DND-41 (cell line): ENCODE results near the gene PPEF2.
A peak's percentile ranks its signal among the peaks of the same experiment; 100 is the strongest.
"Not testable (repeated sequence)": the region's sequence is repeated elsewhere in the genome, so short reads cannot be mapped to it uniquely, and the experiment has no call there.

Experiments used
- ATAC-seq: fragments of 200-7000 bp; cut with Tn5 transposase; 3 replicates; pipeline ENCODE4 v1.9.1; 2021; ENCODE audit warnings: low read depth; ENCODE audit not compliant: insufficient read depth
- DNase-seq: peaks from one replicate; pipeline ENCODE4 v3.0.0-alpha.2; 2020
- H2AFZ ChIP-seq: 2 replicates; pipeline ENCODE4 v1.6.0; 2012; ENCODE audit warnings: low read depth, low read length
- H3K27ac ChIP-seq: 2 replicates; pipeline ENCODE4 v1.5.1; 2012; ENCODE audit warnings: low read length, inconsistent platforms
- H3K27me3 ChIP-seq: fragments of 200-600 bp; sonication (generic); 2 replicates; pipeline ENCODE4 v1.6.0; 2012; ENCODE audit warnings: low read length, mild to moderate bottlenecking, inconsistent platforms; ENCODE audit not compliant: insufficient read depth, poor library complexity
- H3K36me3 ChIP-seq: 2 replicates; pipeline ENCODE4 v1.5.1; 2012; ENCODE audit warnings: low read length, inconsistent platforms; ENCODE audit not compliant: insufficient read depth
- H3K4me1 ChIP-seq: 2 replicates; pipeline ENCODE4 v1.5.1; 2012; ENCODE audit warnings: mild to moderate bottlenecking, low read length; ENCODE audit not compliant: insufficient read depth
- H3K4me2 ChIP-seq: 2 replicates; pipeline ENCODE4 v1.6.0; 2012; ENCODE audit warnings: mild to moderate bottlenecking, moderate library complexity, low read length, inconsistent platforms; ENCODE audit not compliant: insufficient read depth
- H3K4me3 ChIP-seq, 2 experiments: fragments of 200-600 bp in 1 of 2; shearing (Covaris generic) in 1 of 2; 2 replicates each; pipeline ENCODE4 v1.5.1; 2012 to 2016; ENCODE audit warnings: inconsistent platforms in 2 of 2, low read length in 2 of 2, mild to moderate bottlenecking in 2 of 2, low read depth in 1 of 2, moderate library complexity in 1 of 2
- H3K79me2 ChIP-seq: 2 replicates; pipeline ENCODE4 v1.6.0; 2012; ENCODE audit warnings: low read length, inconsistent platforms; ENCODE audit not compliant: insufficient read depth
- H3K9ac ChIP-seq: 2 replicates; pipeline ENCODE4 v1.6.0; 2012; ENCODE audit warnings: low read depth, mild to moderate bottlenecking, inconsistent platforms, low read length, moderate library complexity
- H3K9me3 ChIP-seq: 2 replicates; pipeline ENCODE4 v1.5.1; 2012; ENCODE audit warnings: low read length, moderate library complexity, mild to moderate bottlenecking, inconsistent platforms; ENCODE audit not compliant: insufficient read depth, severe bottlenecking
- H4K20me1 ChIP-seq: 2 replicates; pipeline ENCODE4 v1.6.0; 2012; ENCODE audit warnings: low read length; ENCODE audit not compliant: insufficient read depth
- EZH2 ChIP-seq: IDR thresholded peaks from 3 replicates; pipeline ENCODE4 v1.6.1; 2012; ENCODE audit warnings: borderline replicate concordance, low read depth, mild to moderate bottlenecking, moderate library complexity, low read length, inconsistent platforms; ENCODE audit not compliant: severe bottlenecking
- TF ChIP-seq, protein P1 (sequence below): IDR thresholded peaks from 2 replicates; pipeline ENCODE4 v1.5.1; 2012; ENCODE audit warnings: borderline replicate concordance, low read length, moderate library complexity, mild to moderate bottlenecking; ENCODE audit not compliant: poor library complexity, severe bottlenecking; ENCODE audit errors: extremely low read depth

The PPEF2 gene

DNA sequence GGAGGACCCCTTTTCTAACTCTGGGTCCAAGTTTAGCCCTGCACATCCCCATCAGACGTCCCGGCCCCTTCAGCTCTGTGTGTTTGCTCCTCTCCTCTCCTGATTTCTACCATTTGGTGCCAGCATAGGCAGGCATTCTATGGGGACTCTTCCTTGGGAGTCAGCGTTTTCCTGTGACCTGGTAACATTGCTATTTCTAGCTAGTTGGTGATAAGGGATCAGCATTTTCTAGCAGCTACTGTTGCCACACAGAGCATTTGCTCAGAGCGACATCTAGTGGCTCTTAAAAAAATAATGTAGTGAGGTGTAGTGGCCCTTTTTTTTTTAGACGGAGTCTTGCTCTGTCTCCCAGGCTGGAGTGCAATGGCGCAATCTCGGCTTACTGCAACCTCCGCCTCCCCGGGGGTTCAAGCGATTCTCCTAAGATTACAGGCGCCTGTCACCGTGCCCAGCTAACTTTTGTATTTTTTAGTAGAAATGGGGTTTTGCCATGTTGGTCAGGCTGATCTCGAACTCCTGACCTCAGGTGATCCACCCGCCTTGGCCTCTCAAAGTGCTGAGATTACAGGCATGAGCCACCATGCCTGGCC, 54.0 kb downstream of the PPEF2 start:
- not testable (repeated sequence) for H4K20me1 ChIP-seq, H3K27ac ChIP-seq, H3K79me2 ChIP-seq, H3K36me3 ChIP-seq, H3K9ac ChIP-seq, H3K4me1 ChIP-seq, H3K9me3 ChIP-seq, H3K4me2 ChIP-seq, H3K27me3 ChIP-seq, H3K4me3 ChIP-seq
- DNase-seq (peak; percentile 40), ATAC-seq (peak; percentile 95)
- 0 out of 2 replicates have a peak overlapping the region, but pooled peaks have one; percentile 34 for H2AFZ ChIP-seq
- TF ChIP-seq, protein P1, sequence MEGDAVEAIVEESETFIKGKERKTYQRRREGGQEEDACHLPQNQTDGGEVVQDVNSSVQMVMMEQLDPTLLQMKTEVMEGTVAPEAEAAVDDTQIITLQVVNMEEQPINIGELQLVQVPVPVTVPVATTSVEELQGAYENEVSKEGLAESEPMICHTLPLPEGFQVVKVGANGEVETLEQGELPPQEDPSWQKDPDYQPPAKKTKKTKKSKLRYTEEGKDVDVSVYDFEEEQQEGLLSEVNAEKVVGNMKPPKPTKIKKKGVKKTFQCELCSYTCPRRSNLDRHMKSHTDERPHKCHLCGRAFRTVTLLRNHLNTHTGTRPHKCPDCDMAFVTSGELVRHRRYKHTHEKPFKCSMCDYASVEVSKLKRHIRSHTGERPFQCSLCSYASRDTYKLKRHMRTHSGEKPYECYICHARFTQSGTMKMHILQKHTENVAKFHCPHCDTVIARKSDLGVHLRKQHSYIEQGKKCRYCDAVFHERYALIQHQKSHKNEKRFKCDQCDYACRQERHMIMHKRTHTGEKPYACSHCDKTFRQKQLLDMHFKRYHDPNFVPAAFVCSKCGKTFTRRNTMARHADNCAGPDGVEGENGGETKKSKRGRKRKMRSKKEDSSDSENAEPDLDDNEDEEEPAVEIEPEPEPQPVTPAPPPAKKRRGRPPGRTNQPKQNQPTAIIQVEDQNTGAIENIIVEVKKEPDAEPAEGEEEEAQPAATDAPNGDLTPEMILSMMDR, result peak; percentile 64

DNA sequence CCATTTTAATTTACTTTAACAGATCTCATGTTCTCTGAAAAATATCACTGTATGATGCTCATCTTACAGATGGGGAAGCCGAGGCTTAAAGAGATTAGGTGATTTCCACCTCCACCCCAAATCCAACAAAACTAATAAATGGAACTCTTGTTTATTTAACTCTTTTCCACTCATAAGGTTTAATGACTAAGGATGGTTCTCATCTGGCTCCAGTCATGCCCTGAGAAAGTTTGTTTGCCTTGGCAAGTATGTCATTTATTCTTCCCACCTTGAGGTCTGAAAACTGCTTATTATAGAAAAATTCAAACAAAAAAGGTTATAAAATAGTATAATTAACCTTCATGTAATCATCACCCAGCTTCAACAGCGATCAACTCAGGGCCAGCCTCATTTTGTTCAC, 56.3 kb downstream of the PPEF2 start:
- H3K4me2 ChIP-seq, result no peak overlapping the region
- TF ChIP-seq, protein P1, result no peak
- TF ChIP-seq EZH2, result no peak
- no peak for ATAC-seq

DNA sequence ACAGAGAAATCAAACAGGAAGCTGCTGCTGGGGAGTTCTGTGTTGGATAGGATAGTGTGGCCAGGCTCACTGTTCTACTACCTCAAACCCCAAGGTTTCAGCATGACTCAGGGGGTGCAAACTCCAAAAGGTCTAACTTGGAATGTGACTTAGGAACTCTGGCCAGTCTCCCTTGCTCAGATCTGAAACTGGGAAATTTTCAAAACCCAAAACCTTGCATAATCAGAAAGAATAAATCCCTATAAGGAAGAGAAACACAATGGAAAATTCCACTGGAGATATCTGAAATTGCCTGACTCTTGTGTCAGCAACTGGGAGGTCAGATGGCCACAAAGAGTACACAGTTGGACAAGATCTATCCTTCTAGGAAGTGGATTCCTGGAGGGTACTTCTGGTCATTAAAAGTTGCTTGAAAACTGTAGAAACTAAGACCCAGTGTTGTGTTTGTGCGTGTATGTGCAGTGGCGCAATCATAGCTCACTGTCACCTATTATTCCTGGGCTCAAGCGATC, 58.0 kb downstream of the PPEF2 start:
- Histone ChIP-seq H3K79me2 (no peaks in the 10 kb centered on the region), H3K4me3 (no peak overlapping the region), H2AFZ (no peak overlapping the region), H3K4me1 (no peaks in the 10 kb centered on the region), H3K9ac (no peak overlapping the region), H3K36me3 (no peaks in the 10 kb centered on the region), H3K27ac (no peak overlapping the region), H4K20me1 (no peaks in the 10 kb centered on the region), H3K9me3 (no peaks in the 10 kb centered on the region), H3K4me2 (no peak overlapping the region), H3K27me3 (no peaks in the 10 kb centered on the region)
- DNase-seq (no peak), ATAC-seq (no peak)
- TF ChIP-seq EZH2, result no peak
- TF ChIP-seq, protein P1, result no peak

More for the DNA sequence above, 56.3 kb downstream of the PPEF2 start:
- no peaks in the 10 kb centered on the region for H3K9me3 ChIP-seq
- no peaks in the 10 kb centered on the region for H4K20me1 ChIP-seq
- H3K4me3 ChIP-seq, result no peak overlapping the region
- no peaks in the 10 kb centered on the region for H3K4me1 ChIP-seq
- H2AFZ ChIP-seq, result no peak overlapping the region
- H3K9ac ChIP-seq, result no peak overlapping the region
- H3K27ac ChIP-seq, result no peak overlapping the region
- H3K36me3 ChIP-seq, result no peaks in the 10 kb centered on the region
- H3K27me3 ChIP-seq, result no peaks in the 10 kb centered on the region
- no peak for DNase-seq
- no peaks in the 10 kb centered on the region for H3K79me2 ChIP-seq
